GM23338 (cell line): ENCODE results near the gene MAPK1. TPM values are rescaled to one million over a fixed set of nuclear protein-coding genes. Genes with fewer than 3 reads are reported as not detected.

Experiments
- ATAC-seq: fragments of 200-7000 bp; cut with Tn5 transposase; 3 replicates; pipeline ENCODE4 v1.9.1; 2020
- DNase-seq: peaks from one replicate; pipeline ENCODE4 v3.0.0-alpha.2; 2015; ENCODE audit warnings: low spot score
- H2AFZ ChIP-seq: fragments of 200-600 bp; sonication (generic); 2 replicates; pipeline ENCODE4 v1.8.0; 2016; ENCODE audit warnings: antibody characterized with exemption, mild to moderate bottlenecking, moderate library complexity
- H3F3A ChIP-seq: fragments of 200-600 bp; sonication (generic); replicated peaks from 2 replicates; pipeline ENCODE4 v1.8.0; 2017; ENCODE audit warnings: antibody characterized with exemption, mixed run types, low read depth
- H3K27ac ChIP-seq: fragments of 200-600 bp; sonication (generic); 2 replicates; pipeline ENCODE4 v1.6.1; 2016; ENCODE audit warnings: low read depth
- H3K27me3 ChIP-seq: fragments of 200-600 bp; sonication (generic); 2 replicates; pipeline ENCODE4 v1.8.0; 2016; ENCODE audit warnings: mild to moderate bottlenecking, mixed run types, moderate library complexity; ENCODE audit not compliant: insufficient read depth
- H3K36me3 ChIP-seq: fragments of 200-600 bp; sonication (generic); 2 replicates; pipeline ENCODE4 v1.8.0; 2016; ENCODE audit warnings: mild to moderate bottlenecking; ENCODE audit not compliant: insufficient read depth
- H3K4me1 ChIP-seq: fragments of 200-600 bp; sonication (generic); 2 replicates; pipeline ENCODE4 v1.8.0; 2016; ENCODE audit warnings: mild to moderate bottlenecking, moderate library complexity; ENCODE audit not compliant: insufficient read depth
- H3K4me2 ChIP-seq: fragments of 200-600 bp; sonication (generic); 2 replicates; pipeline ENCODE4 v1.7.1; 2017; ENCODE audit warnings: mixed run types
- H3K4me3 ChIP-seq: fragments of 200-600 bp; sonication (generic); 2 replicates; pipeline ENCODE4 v1.6.1; 2016; ENCODE audit warnings: mixed run types
- H3K79me2 ChIP-seq: fragments of 200-600 bp; sonication (generic); replicated peaks from 2 replicates; pipeline ENCODE4 v1.8.0; 2017; ENCODE audit warnings: mild to moderate bottlenecking; ENCODE audit not compliant: insufficient read depth
- H3K9me2 ChIP-seq: fragments of 200-600 bp; sonication (generic); 2 replicates; pipeline ENCODE4 v1.8.0; 2017; ENCODE audit not compliant: insufficient read depth
- H4K20me1 ChIP-seq: fragments of 200-600 bp; sonication (generic); replicated peaks from 2 replicates; pipeline ENCODE4 v1.8.0; 2017; ENCODE audit warnings: mild to moderate bottlenecking; ENCODE audit not compliant: insufficient read depth
- H3K27ac Mint-ChIP-seq: 2 replicates; pipeline ENCODE4 v1.8.0; 2020; ENCODE audit warnings: inconsistent platforms, mild to moderate bottlenecking, moderate library complexity, mixed read lengths
- H3K27me3 Mint-ChIP-seq: 3 replicates; pipeline ENCODE4 v1.8.0; 2022; ENCODE audit warnings: low read depth, mild to moderate bottlenecking, moderate library complexity, mixed read lengths, inconsistent platforms; ENCODE audit not compliant: insufficient read depth, poor library complexity
- H3K36me3 Mint-ChIP-seq: 3 replicates; pipeline ENCODE4 v1.8.0; 2021; ENCODE audit warnings: low read depth, mild to moderate bottlenecking, inconsistent platforms, moderate library complexity, mixed read lengths
- H3K4me1 Mint-ChIP-seq: 3 replicates; pipeline ENCODE4 v1.8.0; 2020; ENCODE audit warnings: mild to moderate bottlenecking, inconsistent platforms, mixed read lengths
- H3K4me3 Mint-ChIP-seq: 3 replicates; pipeline ENCODE4 v1.8.0; 2021; ENCODE audit warnings: moderate library complexity, mild to moderate bottlenecking, inconsistent platforms, mixed read lengths
- H3K9me3 Mint-ChIP-seq: 3 replicates; pipeline ENCODE4 v1.8.0; 2020; ENCODE audit warnings: moderate library complexity, mild to moderate bottlenecking, inconsistent platforms, mixed read lengths
- CREB1 ChIP-seq: fragments of 250-450 bp; sonication (Bioruptor Pico); IDR thresholded peaks from 2 replicates; pipeline ENCODE4 v1.5.0; 2020; ENCODE audit warnings: low read depth, mild to moderate bottlenecking, moderate library complexity
- EZH2 ChIP-seq: fragments of 200-600 bp; sonication (generic); IDR thresholded peaks from one replicate; pipeline ENCODE4 v1.8.0; 2017; ENCODE audit warnings: antibody characterized with exemption, mild to moderate bottlenecking, low read depth; ENCODE audit not compliant: unreplicated experiment
- JUNB ChIP-seq: IDR thresholded peaks from one replicate; pipeline ENCODE4 v1.6.1; 2016; ENCODE audit warnings: antibody characterized with exemption; ENCODE audit not compliant: unreplicated experiment
- NANOG ChIP-seq: IDR thresholded peaks from 2 replicates; pipeline ENCODE4 v1.6.1; 2016; ENCODE audit warnings: antibody characterized with exemption, borderline replicate concordance
- POLR2AphosphoS5 ChIP-seq: IDR thresholded peaks from 2 replicates; pipeline ENCODE4 v1.6.1; 2016; ENCODE audit warnings: antibody characterized with exemption, low read depth
- STAT1 ChIP-seq: IDR thresholded peaks from one replicate; pipeline ENCODE4 v1.6.1; 2016; ENCODE audit warnings: antibody characterized with exemption; ENCODE audit not compliant: unreplicated experiment
- ZNF114 ChIP-seq: fragments of 250-450 bp; sonication (Bioruptor Pico); IDR thresholded peaks from 2 replicates; pipeline ENCODE4 v1.5.0; 2020; ENCODE audit warnings: mild to moderate bottlenecking, moderate library complexity
- ZNF331 ChIP-seq: fragments of 250-450 bp; sonication (Bioruptor Pico); IDR thresholded peaks from 2 replicates; pipeline ENCODE4 v1.5.0; 2020; ENCODE audit warnings: low read depth, mild to moderate bottlenecking, moderate library complexity
- polyA plus RNA-seq: library from polyadenylated mRNA; unstranded; fragments of >200 nt; fragmentation: Nextera tagmentation; extraction: Ambion mirVana; gene quantifications from 2 replicates; pipeline ENCODE4 v1.2.1, GENCODE V29; 2016
- total RNA-seq: library from RNA; depleted of rRNA; stranded (reverse); fragments of >200 nt; shearing (Covaris generic); gene quantifications from 2 replicates; pipeline ENCODE4 v1.2.3, GENCODE V29; 2014
- TF ChIP-seq, protein P1 (sequence below): IDR thresholded peaks from one replicate; pipeline ENCODE4 v1.6.1; 2018; ENCODE audit warnings: antibody characterized with exemption; ENCODE audit not compliant: unreplicated experiment
- TF ChIP-seq, protein P2 (sequence below): fragments of 250-450 bp; sonication (Bioruptor Pico); IDR thresholded peaks from 2 replicates; pipeline ENCODE4 v1.5.0; 2020; ENCODE audit warnings: mild to moderate bottlenecking, moderate library complexity
- TF ChIP-seq, protein P3 (sequence below): IDR thresholded peaks from 2 replicates; pipeline ENCODE4 v1.6.1; 2016; ENCODE audit warnings: antibody characterized with exemption
- TF ChIP-seq, protein P4 (sequence below), 2 experiments: fragments of 200-600 bp in 1 of 2; sonication (generic) in 1 of 2; conservative IDR thresholded peaks; 2 replicates each; pipeline versions ENCODE4 v1.5.1 to v1.6.1; 2016 to 2017; ENCODE audit warnings: antibody characterized with exemption in 2 of 2, low read depth in 2 of 2, mild to moderate bottlenecking in 2 of 2, moderate library complexity in 1 of 2

MAPK1 gene
- total and polyA plus RNA-seq, 2 experiments from 2014 or later: 17.4 to 77.5 TPM

DNA sequence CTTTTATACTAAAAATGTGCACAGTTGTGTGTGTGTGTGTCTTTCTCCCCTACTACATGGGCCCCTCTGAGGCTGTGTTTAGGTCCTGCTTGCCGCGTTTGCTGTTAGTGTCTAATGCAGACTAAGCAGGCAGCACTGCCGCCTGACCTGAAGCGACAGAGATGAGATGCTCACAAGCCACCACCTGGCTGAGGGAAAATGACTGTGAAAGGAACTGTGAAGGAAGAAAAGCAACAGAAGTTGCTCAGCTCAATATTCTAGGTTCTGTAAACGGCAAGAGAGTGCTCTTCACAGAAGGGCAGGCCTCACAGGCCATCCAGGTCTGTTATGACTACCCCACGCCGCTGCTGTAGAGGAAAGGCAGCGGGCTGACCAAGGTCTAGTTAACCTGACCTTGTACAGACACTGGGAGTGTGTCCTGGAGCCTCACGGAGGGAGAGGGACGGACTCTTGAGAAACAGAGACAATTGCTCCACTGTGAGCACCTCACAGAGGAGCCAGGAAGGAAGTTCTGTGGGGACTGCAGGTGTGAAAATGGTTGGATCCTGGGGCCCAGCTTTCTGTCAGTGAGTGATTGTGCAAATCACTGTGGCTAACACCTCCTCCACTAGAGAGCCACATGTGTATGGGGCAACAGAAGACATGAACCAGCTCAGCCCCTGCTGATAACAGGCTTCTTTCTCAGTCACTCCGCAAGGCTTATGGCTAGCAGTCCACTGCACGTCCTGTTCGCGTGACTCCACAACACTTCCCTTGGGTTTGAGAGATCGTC, 100.6 kb downstream of the MAPK1 start:
- no peak overlapping the region for H3K27ac Mint-ChIP-seq

More for the DNA sequence above, 100.6 kb downstream of the MAPK1 start:
- no peaks in the 10 kb centered on the region for H3K27me3 ChIP-seq
- H3K79me2 ChIP-seq: no peaks in the 10 kb centered on the region
- peaks cover 7% of the 10 kb centered on the region for H4K20me1 ChIP-seq
- no peaks in the 10 kb centered on the region for H3K4me1 ChIP-seq
- H3K36me3 ChIP-seq: peaks cover 46% of the 10 kb centered on the region
- H3K27ac ChIP-seq: no peak overlapping the region
- no peaks in the 10 kb centered on the region for H3F3A ChIP-seq
- no peaks in the 10 kb centered on the region for H3K9me3 Mint-ChIP-seq
- H3K4me3 Mint-ChIP-seq: no peak overlapping the region
- DNase-seq (no peak), ATAC-seq (no peak)
- H3K9me2 ChIP-seq: no peaks in the 10 kb centered on the region
- H3K4me2 ChIP-seq: no peak overlapping the region
- no peaks in the 10 kb centered on the region for H3K4me1 Mint-ChIP-seq
- TF ChIP-seq, protein P1, sequence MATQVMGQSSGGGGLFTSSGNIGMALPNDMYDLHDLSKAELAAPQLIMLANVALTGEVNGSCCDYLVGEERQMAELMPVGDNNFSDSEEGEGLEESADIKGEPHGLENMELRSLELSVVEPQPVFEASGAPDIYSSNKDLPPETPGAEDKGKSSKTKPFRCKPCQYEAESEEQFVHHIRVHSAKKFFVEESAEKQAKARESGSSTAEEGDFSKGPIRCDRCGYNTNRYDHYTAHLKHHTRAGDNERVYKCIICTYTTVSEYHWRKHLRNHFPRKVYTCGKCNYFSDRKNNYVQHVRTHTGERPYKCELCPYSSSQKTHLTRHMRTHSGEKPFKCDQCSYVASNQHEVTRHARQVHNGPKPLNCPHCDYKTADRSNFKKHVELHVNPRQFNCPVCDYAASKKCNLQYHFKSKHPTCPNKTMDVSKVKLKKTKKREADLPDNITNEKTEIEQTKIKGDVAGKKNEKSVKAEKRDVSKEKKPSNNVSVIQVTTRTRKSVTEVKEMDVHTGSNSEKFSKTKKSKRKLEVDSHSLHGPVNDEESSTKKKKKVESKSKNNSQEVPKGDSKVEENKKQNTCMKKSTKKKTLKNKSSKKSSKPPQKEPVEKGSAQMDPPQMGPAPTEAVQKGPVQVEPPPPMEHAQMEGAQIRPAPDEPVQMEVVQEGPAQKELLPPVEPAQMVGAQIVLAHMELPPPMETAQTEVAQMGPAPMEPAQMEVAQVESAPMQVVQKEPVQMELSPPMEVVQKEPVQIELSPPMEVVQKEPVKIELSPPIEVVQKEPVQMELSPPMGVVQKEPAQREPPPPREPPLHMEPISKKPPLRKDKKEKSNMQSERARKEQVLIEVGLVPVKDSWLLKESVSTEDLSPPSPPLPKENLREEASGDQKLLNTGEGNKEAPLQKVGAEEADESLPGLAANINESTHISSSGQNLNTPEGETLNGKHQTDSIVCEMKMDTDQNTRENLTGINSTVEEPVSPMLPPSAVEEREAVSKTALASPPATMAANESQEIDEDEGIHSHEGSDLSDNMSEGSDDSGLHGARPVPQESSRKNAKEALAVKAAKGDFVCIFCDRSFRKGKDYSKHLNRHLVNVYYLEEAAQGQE: no peak
- TF ChIP-seq STAT1 (no peak), ZNF114 (CRISPR knock-in tag) (no peak), ZNF331 (CRISPR knock-in tag) (no peak), CREB1 (no peak), POLR2AphosphoS5 (no peak), EZH2 (no peak), NANOG (no peak), JUNB (no peak)
- TF ChIP-seq, protein P2, sequence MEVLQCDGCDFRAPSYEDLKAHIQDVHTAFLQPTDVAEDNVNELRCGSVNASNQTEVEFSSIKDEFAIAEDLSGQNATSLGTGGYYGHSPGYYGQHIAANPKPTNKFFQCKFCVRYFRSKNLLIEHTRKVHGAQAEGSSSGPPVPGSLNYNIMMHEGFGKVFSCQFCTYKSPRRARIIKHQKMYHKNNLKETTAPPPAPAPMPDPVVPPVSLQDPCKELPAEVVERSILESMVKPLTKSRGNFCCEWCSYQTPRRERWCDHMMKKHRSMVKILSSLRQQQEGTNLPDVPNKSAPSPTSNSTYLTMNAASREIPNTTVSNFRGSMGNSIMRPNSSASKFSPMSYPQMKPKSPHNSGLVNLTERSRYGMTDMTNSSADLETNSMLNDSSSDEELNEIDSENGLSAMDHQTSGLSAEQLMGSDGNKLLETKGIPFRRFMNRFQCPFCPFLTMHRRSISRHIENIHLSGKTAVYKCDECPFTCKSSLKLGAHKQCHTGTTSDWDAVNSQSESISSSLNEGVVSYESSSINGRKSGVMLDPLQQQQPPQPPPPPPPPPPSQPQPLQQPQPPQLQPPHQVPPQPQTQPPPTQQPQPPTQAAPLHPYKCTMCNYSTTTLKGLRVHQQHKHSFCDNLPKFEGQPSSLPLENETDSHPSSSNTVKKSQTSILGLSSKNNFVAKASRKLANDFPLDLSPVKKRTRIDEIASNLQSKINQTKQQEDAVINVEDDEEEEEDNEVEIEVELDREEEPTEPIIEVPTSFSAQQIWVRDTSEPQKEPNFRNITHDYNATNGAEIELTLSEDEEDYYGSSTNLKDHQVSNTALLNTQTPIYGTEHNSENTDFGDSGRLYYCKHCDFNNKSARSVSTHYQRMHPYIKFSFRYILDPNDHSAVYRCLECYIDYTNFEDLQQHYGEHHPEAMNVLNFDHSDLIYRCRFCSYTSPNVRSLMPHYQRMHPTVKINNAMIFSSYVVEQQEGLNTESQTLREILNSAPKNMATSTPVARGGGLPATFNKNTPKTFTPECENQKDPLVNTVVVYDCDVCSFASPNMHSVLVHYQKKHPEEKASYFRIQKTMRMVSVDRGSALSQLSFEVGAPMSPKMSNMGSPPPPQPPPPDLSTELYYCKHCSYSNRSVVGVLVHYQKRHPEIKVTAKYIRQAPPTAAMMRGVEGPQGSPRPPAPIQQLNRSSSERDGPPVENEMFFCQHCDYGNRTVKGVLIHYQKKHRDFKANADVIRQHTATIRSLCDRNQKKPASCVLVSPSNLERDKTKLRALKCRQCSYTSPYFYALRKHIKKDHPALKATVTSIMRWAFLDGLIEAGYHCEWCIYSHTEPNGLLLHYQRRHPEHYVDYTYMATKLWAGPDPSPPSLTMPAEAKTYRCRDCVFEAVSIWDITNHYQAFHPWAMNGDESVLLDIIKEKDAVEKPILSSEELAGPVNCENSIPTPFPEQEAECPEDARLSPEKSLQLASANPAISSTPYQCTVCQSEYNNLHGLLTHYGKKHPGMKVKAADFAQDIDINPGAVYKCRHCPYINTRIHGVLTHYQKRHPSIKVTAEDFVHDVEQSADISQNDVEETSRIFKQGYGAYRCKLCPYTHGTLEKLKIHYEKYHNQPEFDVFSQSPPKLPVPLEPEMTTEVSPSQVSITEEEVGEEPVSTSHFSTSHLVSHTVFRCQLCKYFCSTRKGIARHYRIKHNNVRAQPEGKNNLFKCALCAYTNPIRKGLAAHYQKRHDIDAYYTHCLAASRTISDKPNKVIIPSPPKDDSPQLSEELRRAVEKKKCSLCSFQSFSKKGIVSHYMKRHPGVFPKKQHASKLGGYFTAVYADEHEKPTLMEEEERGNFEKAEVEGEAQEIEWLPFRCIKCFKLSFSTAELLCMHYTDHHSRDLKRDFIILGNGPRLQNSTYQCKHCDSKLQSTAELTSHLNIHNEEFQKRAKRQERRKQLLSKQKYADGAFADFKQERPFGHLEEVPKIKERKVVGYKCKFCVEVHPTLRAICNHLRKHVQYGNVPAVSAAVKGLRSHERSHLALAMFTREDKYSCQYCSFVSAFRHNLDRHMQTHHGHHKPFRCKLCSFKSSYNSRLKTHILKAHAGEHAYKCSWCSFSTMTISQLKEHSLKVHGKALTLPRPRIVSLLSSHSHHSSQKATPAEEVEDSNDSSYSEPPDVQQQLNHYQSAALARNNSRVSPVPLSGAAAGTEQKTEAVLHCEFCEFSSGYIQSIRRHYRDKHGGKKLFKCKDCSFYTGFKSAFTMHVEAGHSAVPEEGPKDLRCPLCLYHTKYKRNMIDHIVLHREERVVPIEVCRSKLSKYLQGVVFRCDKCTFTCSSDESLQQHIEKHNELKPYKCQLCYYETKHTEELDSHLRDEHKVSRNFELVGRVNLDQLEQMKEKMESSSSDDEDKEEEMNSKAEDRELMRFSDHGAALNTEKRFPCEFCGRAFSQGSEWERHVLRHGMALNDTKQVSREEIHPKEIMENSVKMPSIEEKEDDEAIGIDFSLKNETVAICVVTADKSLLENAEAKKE (CRISPR knock-in tag): no peak
- TF ChIP-seq, protein P3, sequence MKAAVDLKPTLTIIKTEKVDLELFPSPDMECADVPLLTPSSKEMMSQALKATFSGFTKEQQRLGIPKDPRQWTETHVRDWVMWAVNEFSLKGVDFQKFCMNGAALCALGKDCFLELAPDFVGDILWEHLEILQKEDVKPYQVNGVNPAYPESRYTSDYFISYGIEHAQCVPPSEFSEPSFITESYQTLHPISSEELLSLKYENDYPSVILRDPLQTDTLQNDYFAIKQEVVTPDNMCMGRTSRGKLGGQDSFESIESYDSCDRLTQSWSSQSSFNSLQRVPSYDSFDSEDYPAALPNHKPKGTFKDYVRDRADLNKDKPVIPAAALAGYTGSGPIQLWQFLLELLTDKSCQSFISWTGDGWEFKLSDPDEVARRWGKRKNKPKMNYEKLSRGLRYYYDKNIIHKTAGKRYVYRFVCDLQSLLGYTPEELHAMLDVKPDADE: no peak
- TF ChIP-seq, protein P4, sequence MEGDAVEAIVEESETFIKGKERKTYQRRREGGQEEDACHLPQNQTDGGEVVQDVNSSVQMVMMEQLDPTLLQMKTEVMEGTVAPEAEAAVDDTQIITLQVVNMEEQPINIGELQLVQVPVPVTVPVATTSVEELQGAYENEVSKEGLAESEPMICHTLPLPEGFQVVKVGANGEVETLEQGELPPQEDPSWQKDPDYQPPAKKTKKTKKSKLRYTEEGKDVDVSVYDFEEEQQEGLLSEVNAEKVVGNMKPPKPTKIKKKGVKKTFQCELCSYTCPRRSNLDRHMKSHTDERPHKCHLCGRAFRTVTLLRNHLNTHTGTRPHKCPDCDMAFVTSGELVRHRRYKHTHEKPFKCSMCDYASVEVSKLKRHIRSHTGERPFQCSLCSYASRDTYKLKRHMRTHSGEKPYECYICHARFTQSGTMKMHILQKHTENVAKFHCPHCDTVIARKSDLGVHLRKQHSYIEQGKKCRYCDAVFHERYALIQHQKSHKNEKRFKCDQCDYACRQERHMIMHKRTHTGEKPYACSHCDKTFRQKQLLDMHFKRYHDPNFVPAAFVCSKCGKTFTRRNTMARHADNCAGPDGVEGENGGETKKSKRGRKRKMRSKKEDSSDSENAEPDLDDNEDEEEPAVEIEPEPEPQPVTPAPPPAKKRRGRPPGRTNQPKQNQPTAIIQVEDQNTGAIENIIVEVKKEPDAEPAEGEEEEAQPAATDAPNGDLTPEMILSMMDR (conservative IDR thresholded peaks at IDR 0.05; ENCODE audit: low read depth in 2 of 2): no peak
- H3K36me3 Mint-ChIP-seq: peaks cover 87% of the 10 kb centered on the region
- H3K27me3 Mint-ChIP-seq: peaks cover 5% of the 10 kb centered on the region
- no peak overlapping the region for H2AFZ ChIP-seq
- no peak overlapping the region for H3K4me3 ChIP-seq
